ENCODE measurements around the gene PLEKHG5.
"Not testable (repeated sequence)": the region's sequence is repeated elsewhere in the genome, so short reads cannot be mapped to it uniquely, and the experiment has no call there.

The PLEKHG5 gene

GRCh38 chr1:6446665-6447015 lies 44.8 kb downstream of the PLEKHG5 start:
- DNase-seq (ENCODE audit: low read depth), result no peak

GRCh38 chr1:6445929-6446328 lies 45.5 kb downstream of the PLEKHG5 start:
- DNase-seq (ENCODE audit: low read depth), result not testable (repeated sequence)

- DNase-seq (ENCODE audit: low read depth), result no peak
Measured at GRCh38 chr1:6445062-6445763, 46.3 kb downstream of the PLEKHG5 start.

GRCh38 chr1:6444377-6444776 lies 47.1 kb downstream of the PLEKHG5 start:
- no peak for DNase-seq (ENCODE audit: low read depth)

- no peak for DNase-seq (ENCODE audit: low read depth)
Measured at GRCh38 chr1:6443339-6444115, 47.9 kb downstream of the PLEKHG5 start.

- no peak for DNase-seq (ENCODE audit: low read depth)
Measured at GRCh38 chr1:6441586-6441985, 49.9 kb downstream of the PLEKHG5 start.

- no peak for DNase-seq (ENCODE audit: low read depth)
Measured at GRCh38 chr1:6440198-6441126, 51.0 kb downstream of the PLEKHG5 start.

GRCh38 chr1:6438047-6438525 lies 53.4 kb downstream of the PLEKHG5 start:
- no peak for DNase-seq (ENCODE audit: low read depth)

- DNase-seq (ENCODE audit: low read depth), result not testable (repeated sequence)
Measured at GRCh38 chr1:6437012-6437700, 54.3 kb downstream of the PLEKHG5 start.

- not testable (repeated sequence) for DNase-seq (ENCODE audit: low read depth)
Measured at GRCh38 chr1:6436277-6436676, 55.2 kb downstream of the PLEKHG5 start.

GRCh38 chr1:6435547-6435946 lies 55.9 kb downstream of the PLEKHG5 start:
- DNase-seq (ENCODE audit: low read depth), result no peak

- no peak for DNase-seq (ENCODE audit: low read depth)
Measured at GRCh38 chr1:6435129-6435528, 56.3 kb downstream of the PLEKHG5 start.

GRCh38 chr1:6434186-6434585 lies 57.3 kb downstream of the PLEKHG5 start:
- no peak for DNase-seq (ENCODE audit: low read depth)

- DNase-seq (ENCODE audit: low read depth), result not testable (repeated sequence)
Measured at GRCh38 chr1:6431645-6432579, 59.6 kb downstream of the PLEKHG5 start.

- not testable (repeated sequence) for DNase-seq (ENCODE audit: low read depth)
Measured at GRCh38 chr1:6429660-6430411, 61.6 kb downstream of the PLEKHG5 start.

- not testable (repeated sequence) for DNase-seq (ENCODE audit: low read depth)
Measured at GRCh38 chr1:6428453-6428852, 63.0 kb downstream of the PLEKHG5 start.

- DNase-seq (ENCODE audit: low read depth), result no peak
Measured at GRCh38 chr1:6427441-6428390, 63.8 kb downstream of the PLEKHG5 start.

GRCh38 chr1:6426972-6427350 lies 64.5 kb downstream of the PLEKHG5 start:
- DNase-seq (ENCODE audit: low read depth), result no peak

All from GM04503 (cell line).